Measurements from ENCODE around the gene PAQR3. TPM values are rescaled to one million over a fixed set of nuclear protein-coding genes. Genes with fewer than 3 reads are reported as not detected.

Gene PAQR3
- total and polyA plus RNA-seq, 10 of the 15 experiments (the other 5 are each of a cell fraction or from before 2014, with no cell fraction given) = 2.2 to 25.4 (median 7.2) TPM

GRCh38 chr4:78987683-78988082, 48.4 kb upstream of the PAQR3 start (continued):
- TF ChIP-seq IRF5 (IDR thresholded peaks at IDR 0.05; ENCODE audit: borderline replicate concordance) = no peak
- no peak for TF ChIP-seq RELA (IDR thresholded peaks at IDR 0.05; ENCODE audit: borderline replicate concordance, partially characterized antibody)
- TF ChIP-seq ZNF592 (IDR thresholded peaks at IDR 0.05) = no peak
- TF ChIP-seq SREBF1 (IDR thresholded peaks at IDR 0.05; ENCODE audit: low read length) = no peak
- TF ChIP-seq KAT2A (conservative IDR thresholded peaks at IDR 0.05; ENCODE audit: control insufficient read depth, low read depth, low read length) = no peak
- TF ChIP-seq ZNF622 (IDR thresholded peaks at IDR 0.05) = no peak
- no peak for TF ChIP-seq RELB (IDR thresholded peaks at IDR 0.05; ENCODE audit: low read depth)

Data from GM12878 (cell line).